Measurements from ENCODE around the gene ARL2BP. TPM values are rescaled to one million over a fixed set of nuclear protein-coding genes. Genes with fewer than 3 reads are reported as not detected.

Gene ARL2BP
- total RNA-seq, 1 donor from 2014 or later, result 41.5 TPM

DNA sequence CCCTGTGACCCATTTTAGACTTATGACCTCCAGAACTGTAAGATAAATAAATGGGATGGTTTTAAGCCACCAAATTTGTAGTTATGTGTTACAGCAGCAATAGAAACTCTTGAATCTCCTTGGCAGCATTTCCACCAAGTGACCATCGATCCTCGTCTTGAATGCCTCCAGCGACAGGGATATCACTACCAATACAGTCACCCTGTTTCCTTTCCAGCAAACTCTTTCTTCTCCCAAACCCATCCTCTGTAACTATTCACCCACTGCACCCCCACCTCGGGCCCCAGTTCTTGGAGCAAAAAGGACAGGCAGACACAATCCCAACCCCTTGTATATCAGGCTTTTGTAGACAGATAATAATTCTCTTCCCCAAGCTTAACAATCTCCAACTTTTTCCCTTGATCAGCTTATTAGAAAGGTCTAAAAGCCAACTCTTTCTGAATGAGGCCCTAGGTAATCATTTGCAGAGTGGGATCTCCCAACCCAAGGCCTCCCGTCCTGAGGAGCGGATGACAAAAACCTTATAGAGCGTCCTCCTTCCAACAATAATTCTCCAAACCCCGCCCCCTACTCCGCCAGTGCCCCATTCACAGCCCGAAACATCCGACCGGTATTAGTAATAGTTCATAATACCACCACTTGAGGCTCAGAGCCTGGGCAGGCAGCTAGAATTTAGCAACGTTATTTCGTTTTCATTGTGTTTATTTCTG lies 54.1 kb downstream of the ARL2BP start:
- H3K9me3 ChIP-seq (ENCODE audit: low read depth), result no peaks in the 10 kb centered on the region
- Mint-ChIP-seq H3K4me3 (no peak overlapping the region), H3K36me3 (no peaks in the 10 kb centered on the region)

DNA sequence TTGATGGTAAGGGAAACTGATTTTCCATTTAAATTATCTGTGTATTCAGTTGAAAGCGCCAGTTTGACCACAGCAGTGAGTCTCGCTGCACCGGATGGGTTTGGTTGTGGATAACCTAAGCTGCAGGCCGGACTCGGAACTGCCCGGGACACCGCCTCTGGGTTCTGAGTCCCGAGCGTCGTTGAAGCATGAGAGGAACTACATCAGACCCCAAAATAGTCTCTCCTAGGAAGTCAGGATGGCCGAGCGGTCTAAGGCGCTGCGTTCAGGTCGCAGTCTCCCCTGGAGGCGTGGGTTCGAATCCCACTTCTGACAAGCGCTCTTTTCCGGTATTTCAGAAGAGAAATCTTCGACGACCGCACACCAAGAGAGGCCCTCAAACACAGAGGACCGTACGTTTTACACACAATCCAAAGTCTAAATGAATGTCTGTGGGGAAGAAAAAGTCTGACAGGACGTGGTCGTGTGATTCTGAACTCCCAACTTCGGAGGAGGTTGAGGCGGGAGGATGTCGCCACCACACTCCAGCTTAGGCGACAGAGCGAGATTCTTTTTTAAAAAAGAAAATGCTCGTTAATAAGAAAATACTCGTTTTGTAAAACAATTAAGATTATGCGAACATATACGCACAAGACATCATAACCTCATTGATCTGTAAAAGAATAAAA lies 54.8 kb downstream of the ARL2BP start:
- no peak overlapping the region for H3K4me3 Mint-ChIP-seq
- Histone ChIP-seq H3K79me2 (ENCODE audit: low read depth) (no peaks in the 10 kb centered on the region), H3K36me3 (no peaks in the 10 kb centered on the region), H2AFZ (replicated peaks) (peak overlapping the region; percentile 96), H3K4me1 (peaks cover 5% of the 10 kb centered on the region), H3K4me3 (peak overlapping the region; percentile 67), H3K9me3 (ENCODE audit: low read depth) (no peaks in the 10 kb centered on the region), H3F3A (ENCODE audit: low read depth) (peaks cover 19% of the 10 kb centered on the region), H4K20me1 (ENCODE audit: low read depth) (no peaks in the 10 kb centered on the region), H3K27me3 (peaks cover 7% of the 10 kb centered on the region), H3K9ac (no peak overlapping the region), H3K4me2 (peak overlapping the region; percentile 72), H3K27ac (no peak overlapping the region)
- DNase-seq (ENCODE audit: low spot score), result peak; percentile 94
- H3K27ac Mint-ChIP-seq, result no peak overlapping the region
- peaks cover 12% of the 10 kb centered on the region for H3K27me3 Mint-ChIP-seq (ENCODE audit: insufficient read depth, low read depth)
- H3K36me3 Mint-ChIP-seq, result no peaks in the 10 kb centered on the region
- TF ChIP-seq, protein P1, sequence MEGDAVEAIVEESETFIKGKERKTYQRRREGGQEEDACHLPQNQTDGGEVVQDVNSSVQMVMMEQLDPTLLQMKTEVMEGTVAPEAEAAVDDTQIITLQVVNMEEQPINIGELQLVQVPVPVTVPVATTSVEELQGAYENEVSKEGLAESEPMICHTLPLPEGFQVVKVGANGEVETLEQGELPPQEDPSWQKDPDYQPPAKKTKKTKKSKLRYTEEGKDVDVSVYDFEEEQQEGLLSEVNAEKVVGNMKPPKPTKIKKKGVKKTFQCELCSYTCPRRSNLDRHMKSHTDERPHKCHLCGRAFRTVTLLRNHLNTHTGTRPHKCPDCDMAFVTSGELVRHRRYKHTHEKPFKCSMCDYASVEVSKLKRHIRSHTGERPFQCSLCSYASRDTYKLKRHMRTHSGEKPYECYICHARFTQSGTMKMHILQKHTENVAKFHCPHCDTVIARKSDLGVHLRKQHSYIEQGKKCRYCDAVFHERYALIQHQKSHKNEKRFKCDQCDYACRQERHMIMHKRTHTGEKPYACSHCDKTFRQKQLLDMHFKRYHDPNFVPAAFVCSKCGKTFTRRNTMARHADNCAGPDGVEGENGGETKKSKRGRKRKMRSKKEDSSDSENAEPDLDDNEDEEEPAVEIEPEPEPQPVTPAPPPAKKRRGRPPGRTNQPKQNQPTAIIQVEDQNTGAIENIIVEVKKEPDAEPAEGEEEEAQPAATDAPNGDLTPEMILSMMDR (IDR thresholded peaks at IDR 0.05), result peak; percentile 26
- no peak for TF ChIP-seq EZH2 (IDR thresholded peaks at IDR 0.05)
- peaks cover 4% of the 10 kb centered on the region for H3K9me3 Mint-ChIP-seq
- H3K4me1 Mint-ChIP-seq, result peaks cover 4% of the 10 kb centered on the region

More for the DNA sequence above, 54.1 kb downstream of the ARL2BP start:
- peaks cover 7% of the 10 kb centered on the region for H3K27me3 ChIP-seq
- no peak for DNase-seq (ENCODE audit: low spot score)
- peak overlapping the region; percentile 96 for H2AFZ ChIP-seq (replicated peaks)
- no peak overlapping the region for H3K27ac ChIP-seq
- peaks cover 19% of the 10 kb centered on the region for H3F3A ChIP-seq (ENCODE audit: low read depth)
- H3K4me1 ChIP-seq, result peaks cover 5% of the 10 kb centered on the region
- Mint-ChIP-seq H3K9me3 (peaks cover 4% of the 10 kb centered on the region), H3K27ac (no peak overlapping the region), H3K27me3 (ENCODE audit: insufficient read depth, low read depth) (peaks cover 12% of the 10 kb centered on the region), H3K4me1 (peaks cover 4% of the 10 kb centered on the region)
- H3K4me2 ChIP-seq, result peak overlapping the region; percentile 71
- H3K4me3 ChIP-seq, result peak overlapping the region; percentile 67
- H3K36me3 ChIP-seq, result no peaks in the 10 kb centered on the region
- no peaks in the 10 kb centered on the region for H3K79me2 ChIP-seq (ENCODE audit: low read depth)
- H4K20me1 ChIP-seq (ENCODE audit: low read depth), result no peaks in the 10 kb centered on the region
- H3K9ac ChIP-seq, result no peak overlapping the region
- TF ChIP-seq, protein P1 (IDR thresholded peaks at IDR 0.05), result no peak

DNA sequence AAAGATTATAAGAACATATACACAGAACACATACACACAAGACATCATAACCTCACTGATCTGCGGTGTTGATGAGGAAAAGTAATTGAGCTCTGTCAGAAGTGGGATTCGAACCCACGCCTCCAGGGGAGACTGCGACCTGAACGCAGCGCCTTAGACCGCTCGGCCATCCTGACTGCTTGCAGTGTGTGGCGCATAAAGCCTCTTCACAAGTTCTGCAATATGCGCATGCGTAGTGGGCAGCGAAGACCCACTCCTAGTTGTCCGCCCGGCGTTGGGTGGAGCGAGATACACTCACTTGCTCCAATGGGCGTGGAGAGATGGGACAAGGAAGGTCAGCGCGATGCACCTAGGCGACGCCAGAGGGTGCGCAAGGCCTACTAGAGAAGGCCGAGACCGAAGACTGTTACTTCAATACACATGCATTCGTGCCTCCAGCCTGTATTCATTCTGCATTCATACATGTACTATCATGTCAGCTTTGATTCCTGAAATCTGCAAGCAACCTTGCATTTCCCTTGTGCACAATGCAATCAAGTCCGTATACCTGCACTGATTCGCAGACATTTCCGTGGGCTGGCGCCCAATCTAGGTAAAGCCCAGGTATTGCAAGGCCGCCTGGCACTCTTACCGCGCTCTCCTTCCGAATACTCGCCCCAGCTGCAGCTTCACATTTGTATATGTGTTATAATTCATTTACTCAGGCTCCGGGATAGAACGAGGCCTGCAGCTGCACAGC lies 55.5 kb downstream of the ARL2BP start:
- Histone ChIP-seq H3K9ac (no peak overlapping the region), H3K4me1 (peaks cover 5% of the 10 kb centered on the region), H3K27me3 (peaks cover 7% of the 10 kb centered on the region), H3K4me2 (peak overlapping the region; percentile 82), H3K9me3 (ENCODE audit: low read depth) (no peaks in the 10 kb centered on the region), H3K4me3 (peak overlapping the region; percentile 67), H3K79me2 (ENCODE audit: low read depth) (no peaks in the 10 kb centered on the region), H2AFZ (replicated peaks) (peak overlapping the region; percentile 93), H3K36me3 (no peaks in the 10 kb centered on the region), H4K20me1 (ENCODE audit: low read depth) (no peaks in the 10 kb centered on the region), H3K27ac (no peak overlapping the region), H3F3A (ENCODE audit: low read depth) (peaks cover 19% of the 10 kb centered on the region)
- Mint-ChIP-seq H3K36me3 (no peaks in the 10 kb centered on the region), H3K27me3 (ENCODE audit: insufficient read depth, low read depth) (peaks cover 12% of the 10 kb centered on the region), H3K4me3 (no peak overlapping the region), H3K9me3 (peaks cover 4% of the 10 kb centered on the region), H3K4me1 (peaks cover 6% of the 10 kb centered on the region), H3K27ac (no peak overlapping the region)
- TF ChIP-seq EZH2 (IDR thresholded peaks at IDR 0.05), result no peak
- TF ChIP-seq, protein P1 (IDR thresholded peaks at IDR 0.05), result peak; percentile 95
- DNase-seq (ENCODE audit: low spot score), result peak; percentile 100
